IMR-90 (cell line): ENCODE measurements around the gene KCNQ1.

ENCODE experiments used
- CTCF ChIP-seq: conservative IDR thresholded peaks from 2 replicates; pipeline ENCODE4 v1.5.1; 2012; ENCODE audit warnings: mild to moderate bottlenecking, low read depth, low read length, improper control_type of control experiment
- MXI1 ChIP-seq: IDR thresholded peaks from 2 replicates; pipeline ENCODE4 v1.6.1; 2012; ENCODE audit warnings: low read depth, mild to moderate bottlenecking, low read length, moderate library complexity, borderline replicate concordance
- NFE2L2 ChIP-seq: fragments of 150-350 bp; IDR thresholded peaks from 2 replicates; pipeline ENCODE4 v1.6.1; 2016; ENCODE audit warnings: low read depth, mild to moderate bottlenecking, low read length
- POLR2A ChIP-seq: IDR thresholded peaks from 2 replicates; pipeline ENCODE4 v1.6.1; 2012; ENCODE audit warnings: mild to moderate bottlenecking, low read depth, low read length
- RAD21 ChIP-seq: IDR thresholded peaks from 2 replicates; pipeline ENCODE4 v1.6.1; 2012; ENCODE audit warnings: low read length, improper control_type of control experiment

- TF ChIP-seq RAD21 (no peak), CTCF (no peak), MXI1 (no peak), POLR2A (no peak), NFE2L2 (no peak)
Observed at GRCh38 chr11:2515401-2516275, 70.8 kb downstream of the KCNQ1 start.
